ENCODE data around the gene GREB1L. TPM values are rescaled to one million over a fixed set of nuclear protein-coding genes. Genes with fewer than 3 reads are reported as not detected.

GREB1L gene
- total and polyA plus RNA-seq, 10 of the 15 experiments (the other 5 are each of a cell fraction or from before 2014, with no cell fraction given): under 0.01 to 0.11 (median 0.03) TPM; not detected in 1

DNA sequence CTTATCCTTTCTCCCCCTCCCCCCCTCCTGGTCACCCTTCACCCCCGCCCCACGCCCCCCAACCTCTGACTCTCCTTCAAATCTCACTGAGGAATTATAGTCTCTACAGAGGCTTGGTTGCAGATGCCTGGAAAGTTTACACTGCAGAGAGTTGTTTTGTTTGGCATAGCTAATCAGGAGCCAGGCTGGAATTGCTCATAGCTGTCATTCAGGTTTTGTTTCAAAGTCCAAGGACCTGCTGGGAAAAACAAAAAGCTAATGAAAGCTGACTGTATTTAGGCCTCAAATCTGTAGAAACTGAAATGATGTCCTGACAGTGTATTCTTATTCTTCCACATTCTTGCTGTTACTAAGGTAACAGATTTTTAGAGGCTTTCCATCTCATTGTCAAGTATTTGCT is 22.6 kb downstream of the GREB1L start:
- CTCF ChIA-PET: no interaction called here
- BruUV-seq (replicated peaks): no TSS peak
- WGBS (ENCODE audit: insufficient coverage, insufficient replicate concordance, low lambda C conversion rate, missing lambda C conversion rate): 0% methylated on average over 2 of the region's 2 CpGs
- Histone ChIP-seq H3K79me2 (ENCODE audit: control insufficient read depth, insufficient read depth, low read length) (no peaks in the 10 kb centered on the region), H3K9me3 (replicated peaks; ENCODE audit: control insufficient read depth, insufficient read depth, low read length) (no peaks in the 10 kb centered on the region), H3K4me1 (ENCODE audit: control insufficient read depth, insufficient read depth, low read length) (no peaks in the 10 kb centered on the region), H3K27ac (ENCODE audit: control insufficient read depth, insufficient read depth) (no peak overlapping the region), H3K4me2 (ENCODE audit: control insufficient read depth, insufficient read depth) (no peak overlapping the region), H3K36me3 (ENCODE audit: control insufficient read depth in 2 of 2, insufficient read depth in 2 of 2, low read length in 1 of 2) (no peaks in the 10 kb centered on the region), H3K4me3 (no peak overlapping the region), H3K27me3 (replicated peaks in 1 of 2; ENCODE audit: control insufficient read depth in 2 of 2, insufficient read depth in 2 of 2, low read length in 1 of 2) (no peaks in the 10 kb centered on the region; a peak in 1 of 4 replicates), H4K20me1 (ENCODE audit: control insufficient read depth, insufficient read depth) (no peaks in the 10 kb centered on the region), H2AFZ (ENCODE audit: control insufficient read depth, low read depth, low read length) (no peak overlapping the region), H3K9ac (ENCODE audit: control insufficient read depth, insufficient read depth, low read length) (no peak overlapping the region)
- no peak for ATAC-seq
- no peak for FAIRE-seq
- SMC1A ChIA-PET (ENCODE audit: uncharacterized antibody, unreplicated experiment): no interaction called here
- RAD21 ChIA-PET (ENCODE audit: unreplicated experiment): no interaction called here
- no peak for DNase-seq (ENCODE audit: low read depth, low spot score)
- in situ Hi-C loops (cut with MboI): no loop called here
- POLR2A ChIA-PET: no interaction called here
- TF ChIP-seq KLF5 (IDR thresholded peaks at IDR 0.05; ENCODE audit: partially characterized antibody) (no peak), EZH2 (IDR thresholded peaks at IDR 0.05; ENCODE audit: borderline replicate concordance, control insufficient read depth, low read depth, low read length) (no peak), ETV6 (conservative IDR thresholded peaks at IDR 0.05 in 1 of 2, IDR thresholded peaks at IDR 0.05 in 1 of 2; ENCODE audit: borderline replicate concordance in 1 of 2, low read depth in 1 of 2) (no peak), YBX1 (IDR thresholded peaks at IDR 0.05) (no peak), SMC3 (IDR thresholded peaks at IDR 0.05; ENCODE audit: borderline replicate concordance, low read length) (no peak), MTA3 (IDR thresholded peaks at IDR 0.05; ENCODE audit: borderline replicate concordance, low read length) (no peak)
- intact Hi-C loops (cut with micrococcal nuclease; ENCODE audit: unreplicated experiment): no loop called here

DNA sequence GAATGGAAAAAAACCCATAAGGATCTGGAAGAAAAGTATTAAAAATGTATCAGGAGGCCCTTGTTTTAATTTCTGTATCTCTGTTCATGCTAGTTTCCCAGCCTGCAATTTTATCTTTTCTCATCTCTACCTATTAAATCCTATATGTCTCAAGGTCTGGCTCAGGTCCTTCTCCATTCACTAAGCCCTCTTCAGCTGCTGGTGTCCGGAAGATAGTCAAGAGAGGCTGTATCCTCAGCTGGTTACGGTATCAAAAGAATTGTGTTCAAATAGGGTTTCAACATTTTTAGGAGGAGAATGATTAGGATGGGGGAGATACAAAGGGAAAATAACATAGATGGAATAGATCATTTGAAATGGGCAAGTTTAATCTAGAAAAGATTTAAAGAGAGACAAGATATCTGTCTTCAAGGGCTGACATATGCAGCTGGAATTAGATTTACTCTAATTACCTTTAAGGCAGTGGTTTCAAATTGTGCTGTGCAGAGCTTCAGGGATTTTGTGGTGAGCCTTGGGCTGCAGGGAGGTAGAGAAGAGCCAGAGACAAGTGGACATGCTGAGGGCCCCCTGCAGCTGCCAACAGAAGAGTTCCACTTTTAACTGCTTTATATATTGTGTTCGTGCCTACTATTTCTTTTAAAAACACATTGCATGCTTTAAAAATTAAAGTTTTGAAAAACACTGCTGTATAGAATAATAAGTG is 24.1 kb downstream of the GREB1L start:
- no peak for FAIRE-seq

More for the DNA sequence above, 24.1 kb downstream of the GREB1L start:
- ATAC-seq (no peak), DNase-seq (ENCODE audit: low read depth, low spot score) (no peak)
- intact Hi-C loops (cut with micrococcal nuclease; ENCODE audit: unreplicated experiment) (no loop called here), in situ Hi-C loops (cut with MboI) (no loop called here)
- no peaks in the 10 kb centered on the region for H3K79me2 ChIP-seq (ENCODE audit: control insufficient read depth, insufficient read depth, low read length)
- no peak overlapping the region for H3K4me2 ChIP-seq (ENCODE audit: control insufficient read depth, insufficient read depth)
- no peak overlapping the region for H2AFZ ChIP-seq (ENCODE audit: control insufficient read depth, low read depth, low read length)
- no peaks in the 10 kb centered on the region; a peak in 1 of 4 replicates for H3K27me3 ChIP-seq (replicated peaks in 1 of 2; ENCODE audit: control insufficient read depth in 2 of 2, insufficient read depth in 2 of 2, low read length in 1 of 2)
- TF ChIP-seq BHLHE40 (IDR thresholded peaks at IDR 0.05; ENCODE audit: borderline replicate concordance in 1 of 2, low read depth in 2 of 2, low read length in 1 of 2) (no peak), TARDBP (IDR thresholded peaks at IDR 0.05; ENCODE audit: borderline replicate concordance) (no peak), CBFB (IDR thresholded peaks at IDR 0.05; ENCODE audit: low read depth) (no peak), SREBF1 (IDR thresholded peaks at IDR 0.05; ENCODE audit: low read length) (no peak), MTA3 (IDR thresholded peaks at IDR 0.05; ENCODE audit: borderline replicate concordance, low read length) (no peak), KLF5 (IDR thresholded peaks at IDR 0.05; ENCODE audit: partially characterized antibody) (no peak), CHD1 (IDR thresholded peaks at IDR 0.05; ENCODE audit: low read depth, low read length) (no peak), NRF1 (conservative IDR thresholded peaks at IDR 0.05; ENCODE audit: low read depth, low read length) (no peak), SREBF2 (IDR thresholded peaks at IDR 0.05; ENCODE audit: low read length) (no peak), ATF7 (IDR thresholded peaks at IDR 0.05; ENCODE audit: low read depth) (no peak)
- TF ChIP-seq, protein P1, sequence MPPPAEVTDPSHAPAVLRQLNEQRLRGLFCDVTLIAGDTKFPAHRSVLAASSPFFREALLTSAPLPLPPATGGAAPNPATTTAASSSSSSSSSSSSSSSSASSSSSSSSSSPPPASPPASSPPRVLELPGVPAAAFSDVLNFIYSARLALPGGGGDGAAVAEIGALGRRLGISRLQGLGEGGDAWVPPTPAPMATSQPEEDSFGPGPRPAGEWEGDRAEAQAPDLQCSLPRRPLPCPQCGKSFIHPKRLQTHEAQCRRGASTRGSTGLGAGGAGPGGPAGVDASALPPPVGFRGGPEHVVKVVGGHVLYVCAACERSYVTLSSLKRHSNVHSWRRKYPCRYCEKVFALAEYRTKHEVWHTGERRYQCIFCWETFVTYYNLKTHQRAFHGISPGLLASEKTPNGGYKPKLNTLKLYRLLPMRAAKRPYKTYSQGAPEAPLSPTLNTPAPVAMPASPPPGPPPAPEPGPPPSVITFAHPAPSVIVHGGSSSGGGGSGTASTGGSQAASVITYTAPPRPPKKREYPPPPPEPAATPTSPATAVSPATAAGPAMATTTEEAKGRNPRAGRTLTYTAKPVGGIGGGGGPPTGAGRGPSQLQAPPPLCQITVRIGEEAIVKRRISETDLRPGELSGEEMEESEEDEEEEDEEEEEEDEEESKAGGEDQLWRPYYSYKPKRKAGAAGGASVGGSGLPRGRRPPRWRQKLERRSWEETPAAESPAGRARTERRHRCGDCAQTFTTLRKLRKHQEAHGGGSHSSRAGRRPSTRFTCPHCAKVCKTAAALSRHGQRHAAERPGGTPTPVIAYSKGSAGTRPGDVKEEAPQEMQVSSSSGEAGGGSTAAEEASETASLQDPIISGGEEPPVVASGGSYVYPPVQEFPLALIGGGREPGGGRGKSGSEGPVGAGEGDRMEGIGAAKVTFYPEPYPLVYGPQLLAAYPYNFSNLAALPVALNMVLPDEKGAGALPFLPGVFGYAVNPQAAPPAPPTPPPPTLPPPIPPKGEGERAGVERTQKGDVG (CRISPR knock-in tag; IDR thresholded peaks at IDR 0.05): no peak
- no peaks in the 10 kb centered on the region for H4K20me1 ChIP-seq (ENCODE audit: control insufficient read depth, insufficient read depth)
- BruUV-seq (replicated peaks): no TSS peak
- CTCF ChIA-PET: no interaction called here
- H3K4me3 ChIP-seq: no peak overlapping the region
- no peaks in the 10 kb centered on the region for H3K36me3 ChIP-seq (ENCODE audit: control insufficient read depth in 2 of 2, insufficient read depth in 2 of 2, low read length in 1 of 2)
- RAD21 ChIA-PET (ENCODE audit: unreplicated experiment): no interaction called here
- no peak overlapping the region for H3K27ac ChIP-seq (ENCODE audit: control insufficient read depth, insufficient read depth)
- H3K4me1 ChIP-seq (ENCODE audit: control insufficient read depth, insufficient read depth, low read length): no peaks in the 10 kb centered on the region
- SMC1A ChIA-PET (ENCODE audit: uncharacterized antibody, unreplicated experiment): no interaction called here
- 28% methylated on average over 3 of the region's 3 CpGs for WGBS (ENCODE audit: insufficient coverage, insufficient replicate concordance, low lambda C conversion rate, missing lambda C conversion rate)
- POLR2A ChIA-PET: no interaction called here
- no peak overlapping the region for H3K9ac ChIP-seq (ENCODE audit: control insufficient read depth, insufficient read depth, low read length)
- no peaks in the 10 kb centered on the region for H3K9me3 ChIP-seq (replicated peaks; ENCODE audit: control insufficient read depth, insufficient read depth, low read length)

Measured in GM12878 (cell line).